HG02642 (cell line): Measurements from ENCODE around the gene CHGA.

Experiments
- ATAC-seq: cut with Tn5 transposase; IDR thresholded peaks from one replicate; pipeline ENCODE4 v1.9.1; 2021; ENCODE audit warnings: mild to moderate bottlenecking; ENCODE audit not compliant: unreplicated experiment, poor library complexity

CHGA gene

GRCh38 chr14:92928961-92929688 lies 6.2 kb downstream of the CHGA start:
- ATAC-seq: no peak

- ATAC-seq: no peak
Measured at GRCh38 chr14:92929689-92930608, 7.0 kb downstream of the CHGA start.

- ATAC-seq: no peak
Measured at GRCh38 chr14:92930737-92931602, 8.0 kb downstream of the CHGA start.

GRCh38 chr14:92931681-92932447 lies 8.9 kb downstream of the CHGA start:
- no peak for ATAC-seq

GRCh38 chr14:92932448-92933395 lies 9.8 kb downstream of the CHGA start:
- ATAC-seq: no peak

- ATAC-seq: no peak
Measured at GRCh38 chr14:92933481-92933880, 10.5 kb downstream of the CHGA start.

GRCh38 chr14:92934196-92935085 lies 11.5 kb downstream of the CHGA start:
- ATAC-seq: no peak

GRCh38 chr14:92935446-92935845 lies 12.5 kb downstream of the CHGA start:
- no peak for ATAC-seq

GRCh38 chr14:92936085-92936484 lies 13.1 kb downstream of the CHGA start:
- ATAC-seq: no peak

GRCh38 chr14:92937051-92937937 lies 14.3 kb downstream of the CHGA start:
- no peak for ATAC-seq

GRCh38 chr14:92938235-92938875 lies 15.4 kb downstream of the CHGA start:
- no peak for ATAC-seq

- no peak for ATAC-seq
Measured at GRCh38 chr14:92938890-92939671, 16.1 kb downstream of the CHGA start.

- no peak for ATAC-seq
Measured at GRCh38 chr14:92939699-92940098, 16.7 kb downstream of the CHGA start.

- ATAC-seq: no peak
Measured at GRCh38 chr14:92940543-92940942, 17.6 kb downstream of the CHGA start.

- ATAC-seq: no peak
Measured at GRCh38 chr14:92941531-92941930, 18.6 kb downstream of the CHGA start.

- no peak for ATAC-seq
Measured at GRCh38 chr14:92942136-92942535, 19.2 kb downstream of the CHGA start.
